UCSD-AML1 (cell line): ENCODE measurements around the gene PRDM1.

Experiments used
- DNase-seq: peaks from one replicate; lab custom pipeline; 2025; ENCODE audit not compliant: unreplicated experiment; lab: John Stamatoyannopoulos, UW

The PRDM1 gene

DNA sequence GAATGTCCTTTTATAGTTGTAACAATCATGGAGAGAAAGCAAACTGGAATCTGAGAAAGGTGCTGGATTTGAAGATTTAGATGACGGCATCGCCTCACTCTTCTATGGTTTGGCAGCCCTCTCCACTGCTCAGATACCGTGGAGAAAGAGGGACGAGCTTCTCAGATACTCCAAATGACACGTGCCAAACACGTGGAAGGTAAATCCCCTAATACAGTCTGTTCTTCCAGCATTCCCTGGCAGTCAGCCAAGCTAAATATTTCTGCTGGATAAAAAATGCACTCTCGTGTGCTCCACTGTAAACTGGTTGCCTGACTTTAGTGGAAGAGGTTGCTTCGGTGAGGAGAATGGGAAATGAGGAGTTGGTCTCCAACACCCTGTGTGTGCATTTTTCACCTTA is 16.7 kb upstream of the PRDM1 start:
- DNase-seq, result no peak

- DNase-seq, result no peak
These were observed 15.5 kb upstream of the PRDM1 start for GRCh38 chr6:106070636-106071035.

DNA sequence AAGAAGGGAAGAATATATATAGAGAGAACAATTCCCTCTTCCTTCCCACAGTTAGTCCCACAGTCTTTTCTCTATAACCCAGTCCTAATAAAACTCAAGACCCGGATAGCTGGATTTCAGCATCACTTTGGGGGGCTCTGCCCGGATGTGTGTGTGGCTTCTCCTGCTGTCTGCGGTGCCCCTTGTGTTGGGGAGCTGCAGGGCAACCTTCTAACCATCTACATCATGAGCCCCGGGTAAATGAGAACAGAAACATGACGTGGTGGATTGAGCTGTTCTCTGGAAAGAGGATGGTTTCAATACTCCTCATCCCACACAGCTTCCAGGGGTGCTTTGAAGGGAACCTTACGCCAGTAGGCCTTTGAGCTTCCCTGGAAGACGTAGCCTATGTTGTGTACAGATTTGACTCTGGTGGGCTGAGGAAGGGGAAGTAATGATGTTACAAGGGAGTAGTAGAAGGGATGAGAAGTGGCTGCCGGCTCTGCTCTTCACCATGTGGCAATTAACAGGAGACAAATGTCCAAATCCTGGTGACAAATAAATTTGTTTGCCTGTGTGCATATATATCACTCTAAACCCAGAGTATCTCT is 13.5 kb upstream of the PRDM1 start:
- DNase-seq, result no peak

DNA sequence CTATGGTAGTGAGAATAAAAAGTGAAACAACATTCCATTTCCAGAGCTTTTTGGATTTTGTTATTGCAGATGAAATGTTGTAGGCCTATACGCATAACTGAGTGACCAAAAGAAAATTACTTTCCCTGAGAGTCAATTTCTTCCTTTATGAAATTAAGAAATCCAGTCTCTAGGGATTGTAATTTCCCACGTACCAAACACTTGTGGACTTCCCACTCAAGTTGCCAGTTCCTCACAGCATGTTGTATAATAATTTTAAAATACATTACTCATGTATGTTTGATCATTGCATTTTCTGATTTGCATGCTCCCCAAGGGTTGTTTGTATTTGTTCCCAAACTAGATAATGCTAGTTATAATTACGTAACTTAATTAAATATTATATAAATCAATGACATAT is 12.0 kb upstream of the PRDM1 start:
- no peak for DNase-seq

GRCh38 chr6:106076139-106076538 is 10.0 kb upstream of the PRDM1 start:
- DNase-seq, result no peak

- no peak for DNase-seq
These were observed 9.0 kb upstream of the PRDM1 start for GRCh38 chr6:106077170-106077569.

DNA sequence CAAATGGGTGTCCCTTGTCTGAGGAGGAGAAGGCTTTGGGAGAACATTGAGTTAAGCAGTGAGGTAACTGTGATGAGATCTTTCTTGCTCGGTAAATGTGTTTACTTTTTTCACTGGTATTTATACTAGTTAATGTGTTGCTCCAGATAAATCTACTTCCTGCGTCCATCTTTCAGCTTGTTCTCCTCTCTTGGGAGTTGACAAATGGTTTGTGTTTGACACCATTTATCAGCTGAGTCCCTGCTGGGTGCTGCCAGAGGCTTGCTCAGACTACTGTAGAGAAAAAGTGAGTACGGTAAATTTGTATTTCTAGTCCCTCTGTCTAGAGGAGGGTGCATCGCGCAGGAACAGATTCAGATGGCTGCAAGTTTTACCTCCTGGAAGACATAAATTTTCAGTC is 8.3 kb upstream of the PRDM1 start:
- DNase-seq, result no peak

GRCh38 chr6:106079961-106080762 is 6.0 kb upstream of the PRDM1 start:
- no peak for DNase-seq

- no peak for DNase-seq
These were observed 5.4 kb upstream of the PRDM1 start for GRCh38 chr6:106080763-106081095.

GRCh38 chr6:106081715-106082114 is 4.4 kb upstream of the PRDM1 start:
- no peak for DNase-seq

- DNase-seq, result no peak
These were observed 3.3 kb upstream of the PRDM1 start for GRCh38 chr6:106082735-106083398.

- DNase-seq, result no peak
These were observed 2.5 kb upstream of the PRDM1 start for GRCh38 chr6:106083618-106084017.

- DNase-seq, result peak; percentile 62
These were observed 1.8 kb upstream of the PRDM1 start for GRCh38 chr6:106084106-106084988.

- no peak for DNase-seq
These were observed 996 bp upstream of the PRDM1 start for GRCh38 chr6:106084989-106085691.

DNA sequence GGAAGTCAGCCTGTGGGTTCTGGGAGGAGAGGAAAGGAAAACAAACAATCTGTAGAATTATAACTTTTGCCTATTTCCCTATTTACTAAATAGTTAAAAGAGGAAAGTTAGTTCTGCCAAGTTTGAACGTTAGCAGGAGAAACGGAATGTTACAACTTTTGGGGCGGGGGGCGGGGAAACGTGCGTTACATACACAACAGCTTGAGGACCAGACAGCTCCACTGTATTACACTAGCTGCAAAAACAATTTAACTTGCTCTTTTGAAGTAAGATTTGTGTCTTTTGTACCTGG is 498 bp upstream of the PRDM1 start:
- DNase-seq, result no peak

DNA sequence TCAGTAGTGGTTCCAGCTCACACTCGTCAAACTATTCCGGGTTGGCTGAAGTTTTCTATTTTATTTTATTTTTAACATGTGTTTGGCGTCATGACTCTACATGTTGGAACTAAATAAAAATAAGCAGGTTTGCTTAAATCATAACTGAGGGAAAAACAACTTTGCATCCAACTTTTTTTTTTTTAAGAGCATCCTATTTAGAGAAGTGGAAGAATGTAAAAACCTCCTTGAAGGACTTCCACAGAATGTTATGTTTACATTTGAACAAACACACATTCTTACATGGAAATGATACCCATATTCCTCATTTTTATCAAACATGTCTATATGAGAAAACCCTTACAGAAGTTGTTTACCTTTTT is 659 bp downstream of the PRDM1 start:
- DNase-seq, result no peak

DNA sequence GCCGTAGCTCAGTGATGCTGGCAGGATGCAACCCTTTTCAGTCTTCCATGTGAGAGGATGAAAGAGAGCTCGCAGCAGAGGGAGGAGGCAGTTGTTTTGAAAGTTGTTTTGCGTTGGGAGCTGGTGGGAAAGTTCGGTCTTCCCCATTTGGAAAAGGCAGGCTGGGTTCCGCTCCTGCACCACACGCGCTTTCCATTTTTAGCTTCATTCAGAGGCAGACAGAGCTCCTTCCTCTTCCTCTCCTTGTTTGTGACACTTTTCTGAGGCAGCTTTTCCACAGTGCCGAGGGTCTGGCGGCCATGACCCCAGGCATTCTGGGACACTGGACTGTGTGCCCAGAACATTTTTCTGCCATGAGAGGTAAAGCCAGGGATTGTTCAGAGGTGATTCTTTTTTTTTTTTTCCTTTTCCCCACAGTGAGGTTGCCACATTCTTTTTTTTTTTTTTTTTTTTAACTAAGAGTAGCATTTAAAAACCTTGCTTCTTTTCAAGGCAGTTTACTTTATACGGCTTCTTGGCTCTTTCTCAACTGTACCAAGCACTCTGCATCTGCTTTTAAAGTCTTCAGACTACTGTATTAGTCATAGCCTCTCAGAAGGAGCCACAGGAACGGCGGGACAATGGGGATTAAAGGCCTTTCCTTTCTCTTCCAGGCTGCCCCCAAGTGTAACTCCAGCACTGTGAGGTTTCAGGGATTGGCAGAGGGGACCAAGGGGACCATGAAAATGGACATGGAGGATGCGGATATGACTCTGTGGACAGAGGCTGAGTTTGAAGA is 1.6 kb downstream of the PRDM1 start:
- peak; percentile 45 for DNase-seq

DNA sequence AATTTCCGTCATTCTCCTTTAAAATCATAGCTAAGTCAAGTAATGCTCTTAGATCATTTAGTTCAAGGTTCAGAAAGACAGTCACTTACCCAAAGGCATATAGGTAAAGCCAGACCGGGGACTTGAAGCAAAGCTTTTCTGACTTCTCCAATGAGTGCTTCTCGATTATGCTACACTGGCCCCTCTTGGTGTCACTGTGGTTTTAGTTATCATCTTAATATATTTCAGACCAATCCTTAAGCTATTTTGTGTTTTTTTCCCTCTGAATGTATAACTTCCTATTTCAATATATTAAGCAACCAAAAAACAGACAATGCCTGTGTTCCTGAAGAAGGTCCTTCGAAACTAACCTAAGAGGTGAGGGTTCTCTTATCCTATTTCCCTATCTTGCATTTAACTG is 3.9 kb downstream of the PRDM1 start:
- no peak for DNase-seq

DNA sequence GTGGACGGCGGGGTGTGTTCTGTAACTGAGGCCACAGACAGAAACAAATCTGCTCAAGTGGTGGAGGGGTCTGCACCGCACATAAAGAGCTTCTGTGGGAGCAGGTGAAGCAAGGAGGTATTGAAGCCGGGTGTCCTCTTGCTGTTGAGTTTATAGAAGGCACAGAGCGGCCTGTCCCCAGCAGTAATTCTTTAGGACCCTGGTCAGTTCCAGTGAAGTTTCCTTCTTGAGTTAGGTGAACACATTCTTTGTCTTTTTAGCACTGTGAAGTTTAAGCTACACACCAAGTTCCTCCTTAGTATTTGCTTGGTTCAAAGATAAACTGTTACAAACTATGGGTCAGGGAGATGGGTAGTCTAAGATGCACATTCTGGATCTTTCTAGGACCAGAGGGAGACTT is 6.1 kb downstream of the PRDM1 start:
- no peak for DNase-seq

DNA sequence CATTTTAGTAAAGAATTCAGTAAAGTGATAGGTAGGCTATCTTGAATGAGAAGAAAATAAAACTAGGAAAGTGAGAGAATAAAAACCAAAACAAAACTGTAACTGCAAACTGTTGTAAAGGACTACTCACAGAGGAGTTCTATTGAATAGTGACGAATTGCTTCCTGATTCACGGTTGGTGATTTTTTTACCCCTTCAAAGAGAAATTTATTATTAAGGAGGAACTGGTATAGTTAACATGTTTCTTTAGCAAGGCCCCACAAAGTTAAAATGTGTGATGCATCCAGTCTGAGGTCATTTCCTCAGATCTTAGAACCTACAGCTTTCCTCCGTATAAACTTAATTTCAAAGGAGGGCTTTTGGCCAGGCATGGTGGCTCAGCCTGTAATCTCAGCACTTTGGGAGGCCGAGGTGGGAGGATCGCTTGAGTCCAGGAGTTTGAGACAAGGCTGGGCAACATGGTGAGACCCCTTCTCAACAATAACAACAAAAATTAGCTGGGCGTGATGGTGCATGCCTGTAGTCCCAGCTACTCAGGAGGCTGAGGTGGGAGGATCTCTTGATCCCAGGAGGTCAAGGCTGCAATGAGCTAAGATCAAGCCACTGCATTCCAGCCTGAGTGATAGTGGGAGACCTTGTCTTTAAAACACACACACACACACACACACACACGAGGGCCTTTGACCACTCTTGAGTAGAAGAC is 8.3 kb downstream of the PRDM1 start:
- no peak for DNase-seq
